ENCODE measurements around the gene MTHFD2L. TPM values are rescaled to one million over a fixed set of nuclear protein-coding genes. Genes with fewer than 3 reads are reported as not detected.
A peak's percentile ranks its signal among the peaks of the same experiment; 100 is the strongest.

The MTHFD2L gene
- total RNA-seq, 1 donor from 2014 or later = 12.4 TPM

DNA sequence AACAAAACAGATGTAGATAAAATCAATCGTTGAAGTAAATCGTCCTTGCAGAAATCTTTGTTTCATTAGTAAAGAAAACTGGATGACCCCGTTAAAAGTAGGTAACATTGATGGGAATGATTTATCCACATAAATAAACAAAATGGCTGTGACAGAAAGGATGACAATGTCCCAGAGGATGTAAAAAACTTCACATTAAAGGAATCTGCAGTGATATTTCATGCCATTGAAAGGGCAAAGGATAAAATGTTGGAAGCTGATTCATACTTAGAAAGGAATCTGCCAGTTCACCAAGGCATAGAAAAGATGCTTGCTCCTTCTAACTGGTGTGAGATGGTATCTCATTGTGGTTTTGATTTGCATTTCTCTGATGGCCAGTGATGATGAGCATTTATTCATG, 126.1 kb downstream of the MTHFD2L start:
- Histone ChIP-seq H3K79me2 (ENCODE audit: insufficient read depth, low read length) (no peaks in the 10 kb centered on the region), H2AFZ (ENCODE audit: low read depth, low read length) (no peak overlapping the region), H3K4me2 (ENCODE audit: low read length) (peak overlapping the region; percentile 74), H3K36me3 (ENCODE audit: insufficient read depth, low read length) (no peaks in the 10 kb centered on the region), H3K4me3 (ENCODE audit: insufficient read depth, low read depth, low read length) (peak overlapping the region; percentile 19), H3K9me3 (ENCODE audit: insufficient read depth, low read depth, low read length) (no peaks in the 10 kb centered on the region), H3K9ac (ENCODE audit: low read length) (peak overlapping the region; percentile 16), H4K20me1 (ENCODE audit: insufficient read depth, low read length) (no peaks in the 10 kb centered on the region), H3K27ac (ENCODE audit: low read depth, low read length) (peak overlapping the region; percentile 50), H3K4me1 (ENCODE audit: insufficient read depth, low read length) (peaks cover 13% of the 10 kb centered on the region), H3K27me3 (ENCODE audit: insufficient read depth, low read length) (no peaks in the 10 kb centered on the region)
- Mint-ChIP-seq H3K4me3 (ENCODE audit: unreplicated experiment) (no peak overlapping the region), H3K9me3 (ENCODE audit: unreplicated experiment) (no peaks in the 10 kb centered on the region), H3K27me3 (ENCODE audit: low read depth, unreplicated experiment) (no peaks in the 10 kb centered on the region), H3K27ac (ENCODE audit: unreplicated experiment) (peak overlapping the region; percentile 98), H3K4me1 (ENCODE audit: low read depth, unreplicated experiment) (peaks cover 41% of the 10 kb centered on the region), H3K36me3 (ENCODE audit: low read depth, unreplicated experiment) (peaks cover 5% of the 10 kb centered on the region)
- peak; percentile 86 for DNase-seq (ENCODE audit: low read depth)
- peak; percentile 72 for FAIRE-seq
- TF ChIP-seq EZH2 (IDR thresholded peaks at IDR 0.05; ENCODE audit: insufficient read depth, low read length) (no peak), CTCF (IDR thresholded peaks at IDR 0.05; ENCODE audit: insufficient read depth, low read depth, low read length) (no peak)

DNA sequence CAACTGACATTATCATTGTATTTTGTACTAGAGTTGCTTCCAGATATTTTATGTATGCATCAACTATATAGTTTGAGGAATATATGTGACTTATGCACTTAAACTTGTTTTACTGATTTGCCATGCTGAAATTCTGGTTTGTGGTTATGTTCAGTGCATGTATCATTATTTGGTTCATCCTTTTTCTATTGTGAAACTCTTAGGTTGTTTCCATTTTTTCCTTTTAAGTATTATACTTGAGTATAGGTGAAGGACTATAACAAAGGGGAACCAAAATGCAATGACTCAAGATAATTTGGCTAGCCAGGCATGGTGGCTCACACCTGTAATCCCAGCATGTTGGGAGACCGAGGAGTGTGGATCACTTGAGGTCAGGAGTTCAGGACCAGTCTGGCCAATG, 129.2 kb downstream of the MTHFD2L start:
- DNase-seq (ENCODE audit: low read depth) = no peak
- no peaks in the 10 kb centered on the region for H3K79me2 ChIP-seq (ENCODE audit: insufficient read depth, low read length)
- H3K4me3 Mint-ChIP-seq (ENCODE audit: unreplicated experiment) = no peak overlapping the region
- no peaks in the 10 kb centered on the region for H3K9me3 ChIP-seq (ENCODE audit: insufficient read depth, low read depth, low read length)
- FAIRE-seq = no peak
- H3K36me3 Mint-ChIP-seq (ENCODE audit: low read depth, unreplicated experiment) = peaks cover 2% of the 10 kb centered on the region
- no peaks in the 10 kb centered on the region for H3K27me3 ChIP-seq (ENCODE audit: insufficient read depth, low read length)
- H3K4me1 Mint-ChIP-seq (ENCODE audit: low read depth, unreplicated experiment) = peaks cover 46% of the 10 kb centered on the region
- no peak overlapping the region for H3K27ac Mint-ChIP-seq (ENCODE audit: unreplicated experiment)
- no peaks in the 10 kb centered on the region for H3K9me3 Mint-ChIP-seq (ENCODE audit: unreplicated experiment)
- no peak for TF ChIP-seq EZH2 (IDR thresholded peaks at IDR 0.05; ENCODE audit: insufficient read depth, low read length)
- no peak for TF ChIP-seq CTCF (IDR thresholded peaks at IDR 0.05; ENCODE audit: insufficient read depth, low read depth, low read length)
- no peak overlapping the region for H2AFZ ChIP-seq (ENCODE audit: low read depth, low read length)
- H3K27ac ChIP-seq (ENCODE audit: low read depth, low read length) = no peak overlapping the region
- no peaks in the 10 kb centered on the region for H4K20me1 ChIP-seq (ENCODE audit: insufficient read depth, low read length)
- H3K4me1 ChIP-seq (ENCODE audit: insufficient read depth, low read length) = peaks cover 13% of the 10 kb centered on the region
- H3K4me2 ChIP-seq (ENCODE audit: low read length) = no peak overlapping the region
- H3K36me3 ChIP-seq (ENCODE audit: insufficient read depth, low read length) = no peaks in the 10 kb centered on the region
- no peaks in the 10 kb centered on the region for H3K27me3 Mint-ChIP-seq (ENCODE audit: low read depth, unreplicated experiment)
- H3K9ac ChIP-seq (ENCODE audit: low read length) = no peak overlapping the region
- H3K4me3 ChIP-seq (ENCODE audit: insufficient read depth, low read depth, low read length) = no peak overlapping the region

DNA sequence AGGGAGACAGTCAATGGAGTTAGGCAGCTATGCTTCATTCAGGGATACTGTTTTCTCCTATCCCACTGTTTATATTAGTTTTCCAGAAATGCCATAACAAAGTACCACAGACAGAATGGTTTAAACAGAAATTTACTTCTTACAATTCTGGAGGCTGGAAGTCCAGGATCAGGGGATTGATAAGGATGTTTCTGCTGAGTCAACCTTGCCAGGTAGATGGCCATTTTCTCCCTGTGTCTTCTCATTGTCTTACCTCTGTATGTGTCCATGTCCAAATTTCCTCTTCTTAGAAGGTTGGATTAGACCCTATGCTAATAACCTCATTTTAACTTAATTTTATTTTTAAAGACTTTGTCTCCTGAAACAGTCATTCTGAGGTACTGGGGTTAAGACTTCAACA, 129.9 kb downstream of the MTHFD2L start:
- Mint-ChIP-seq H3K27me3 (ENCODE audit: low read depth, unreplicated experiment) (no peaks in the 10 kb centered on the region), H3K27ac (ENCODE audit: unreplicated experiment) (no peak overlapping the region), H3K4me1 (ENCODE audit: low read depth, unreplicated experiment) (peaks cover 46% of the 10 kb centered on the region), H3K4me3 (ENCODE audit: unreplicated experiment) (no peak overlapping the region), H3K9me3 (ENCODE audit: unreplicated experiment) (no peaks in the 10 kb centered on the region), H3K36me3 (ENCODE audit: low read depth, unreplicated experiment) (peaks cover 2% of the 10 kb centered on the region)
- H3K9ac ChIP-seq (ENCODE audit: low read length) = no peak overlapping the region
- H3K36me3 ChIP-seq (ENCODE audit: insufficient read depth, low read length) = no peaks in the 10 kb centered on the region
- FAIRE-seq (no peak), DNase-seq (ENCODE audit: low read depth) (no peak)
- no peaks in the 10 kb centered on the region for H3K79me2 ChIP-seq (ENCODE audit: insufficient read depth, low read length)
- no peak overlapping the region for H3K4me3 ChIP-seq (ENCODE audit: insufficient read depth, low read depth, low read length)
- no peaks in the 10 kb centered on the region for H3K27me3 ChIP-seq (ENCODE audit: insufficient read depth, low read length)
- peaks cover 13% of the 10 kb centered on the region for H3K4me1 ChIP-seq (ENCODE audit: insufficient read depth, low read length)
- H2AFZ ChIP-seq (ENCODE audit: low read depth, low read length) = no peak overlapping the region
- H3K27ac ChIP-seq (ENCODE audit: low read depth, low read length) = no peak overlapping the region
- no peaks in the 10 kb centered on the region for H3K9me3 ChIP-seq (ENCODE audit: insufficient read depth, low read depth, low read length)
- H4K20me1 ChIP-seq (ENCODE audit: insufficient read depth, low read length) = no peaks in the 10 kb centered on the region
- TF ChIP-seq EZH2 (IDR thresholded peaks at IDR 0.05; ENCODE audit: insufficient read depth, low read length) (no peak), CTCF (IDR thresholded peaks at IDR 0.05; ENCODE audit: insufficient read depth, low read depth, low read length) (no peak)
- no peak overlapping the region for H3K4me2 ChIP-seq (ENCODE audit: low read length)
